ENCODE results near the gene TEX38. TPM values are rescaled to one million over a fixed set of nuclear protein-coding genes. Genes with fewer than 3 reads are reported as not detected.

Gene TEX38
- total and polyA plus RNA-seq, 2 of the 13 experiments (the other 11 are each of a cell fraction or from before 2014, with no cell fraction given) = 0.18 TPM; not detected in 1

GRCh38 chr1:46677339-46677738 lies 5.7 kb downstream of the TEX38 start (continued):
- TF ChIP-seq, protein P1, sequence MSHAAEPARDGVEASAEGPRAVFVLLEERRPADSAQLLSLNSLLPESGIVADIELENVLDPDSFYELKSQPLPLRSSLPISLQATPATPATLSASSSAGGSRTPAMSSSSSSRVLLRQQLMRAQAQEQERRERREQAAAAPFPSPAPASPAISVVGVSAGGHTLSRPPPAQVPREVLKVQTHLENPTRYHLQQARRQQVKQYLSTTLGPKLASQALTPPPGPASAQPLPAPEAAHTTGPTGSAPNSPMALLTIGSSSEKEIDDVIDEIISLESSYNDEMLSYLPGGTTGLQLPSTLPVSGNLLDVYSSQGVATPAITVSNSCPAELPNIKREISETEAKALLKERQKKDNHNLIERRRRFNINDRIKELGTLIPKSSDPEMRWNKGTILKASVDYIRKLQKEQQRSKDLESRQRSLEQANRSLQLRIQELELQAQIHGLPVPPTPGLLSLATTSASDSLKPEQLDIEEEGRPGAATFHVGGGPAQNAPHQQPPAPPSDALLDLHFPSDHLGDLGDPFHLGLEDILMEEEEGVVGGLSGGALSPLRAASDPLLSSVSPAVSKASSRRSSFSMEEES (CRISPR knock-in tag; IDR thresholded peaks at IDR 0.05) = no peak
- TF ChIP-seq MAX (IDR thresholded peaks at IDR 0.05) (no peak), ZNF274 (CRISPR knock-in tag; IDR thresholded peaks at IDR 0.05) (no peak), HIVEP1 (CRISPR knock-in tag; IDR thresholded peaks at IDR 0.05) (no peak), ZNF672 (CRISPR knock-in tag; IDR thresholded peaks at IDR 0.05) (no peak), ZNF160 (CRISPR knock-in tag; IDR thresholded peaks at IDR 0.05) (no peak)

GRCh38 chr1:46679789-46680573 lies 8.3 kb downstream of the TEX38 start:
- peaks cover 13 to 63% of the 10 kb centered on the region in 2 experiments for H3K36me3 ChIP-seq (replicated peaks in 1 of 2; ENCODE audit: control insufficient read depth in 1 of 2, insufficient read depth in 2 of 2, low read length in 2 of 2)
- ATAC-seq = no peak
- no peaks in the 10 kb centered on the region for H3K27me3 ChIP-seq (ENCODE audit: control insufficient read depth in 1 of 2, insufficient read depth in 2 of 2, low read length in 2 of 2)
- TF ChIP-seq CBFB (CRISPR knock-in tag; IDR thresholded peaks at IDR 0.05) (no peak), ZSCAN25 (CRISPR knock-in tag; IDR thresholded peaks at IDR 0.05) (no peak), DRAP1 (CRISPR knock-in tag; IDR thresholded peaks at IDR 0.05) (no peak), ZNF513 (CRISPR knock-in tag; conservative IDR thresholded peaks at IDR 0.05) (no peak), REL (CRISPR knock-in tag; conservative IDR thresholded peaks at IDR 0.05) (no peak)
- no peaks in the 10 kb centered on the region for H3K9me3 ChIP-seq (ENCODE audit: low read length)
- CTCF ChIA-PET (ENCODE audit: low intra/inter-chr PET ratio, low total read pairs) = no interaction called here
- no peak overlapping the region for H3K9ac ChIP-seq (ENCODE audit: insufficient read depth, low read depth, low read length)
- H3K79me2 ChIP-seq (ENCODE audit: insufficient read depth, low read length) = no peaks in the 10 kb centered on the region
- FAIRE-seq = no peak
- in situ Hi-C loops (cut with HindIII; ENCODE audit: extremely low pct_ligation_motif_present, low pct_unique_long_range_greater_than_20kb) = no loop called here
- no peak overlapping the region for H3K4me2 ChIP-seq (ENCODE audit: low read depth, low read length)
- no peak for DNase-seq (ENCODE audit: low spot score)
- POLR2A ChIA-PET = no interaction called here
- no peak overlapping the region for H2AFZ ChIP-seq (ENCODE audit: low read length)
- intact Hi-C loops (cut with micrococcal nuclease; ENCODE audit: unreplicated experiment) = no loop called here
- H3K4me1 ChIP-seq (ENCODE audit: insufficient read depth, low read length) = peaks cover 21% of the 10 kb centered on the region
- H3K27ac ChIP-seq (ENCODE audit: extremely low read length, insufficient read depth, low read length) = no peak overlapping the region
- H4K20me1 ChIP-seq (ENCODE audit: insufficient read depth, low read length) = no peaks in the 10 kb centered on the region
- no TSS peak for BruUV-seq (replicated peaks)
- WGBS (ENCODE audit: low lambda C conversion rate) = 95% methylated on average over 6 of the region's 6 CpGs
- no peak overlapping the region for H3K4me3 ChIP-seq (replicated peaks in 1 of 3; ENCODE audit: insufficient read depth in 1 of 3, low read depth in 2 of 3, low read length in 3 of 3)
